ENCODE data around the gene JHY.

GRCh38 chr11:122869622-122870021 lies 12.9 kb upstream of the JHY start:
- TF ChIP-seq, protein P1, sequence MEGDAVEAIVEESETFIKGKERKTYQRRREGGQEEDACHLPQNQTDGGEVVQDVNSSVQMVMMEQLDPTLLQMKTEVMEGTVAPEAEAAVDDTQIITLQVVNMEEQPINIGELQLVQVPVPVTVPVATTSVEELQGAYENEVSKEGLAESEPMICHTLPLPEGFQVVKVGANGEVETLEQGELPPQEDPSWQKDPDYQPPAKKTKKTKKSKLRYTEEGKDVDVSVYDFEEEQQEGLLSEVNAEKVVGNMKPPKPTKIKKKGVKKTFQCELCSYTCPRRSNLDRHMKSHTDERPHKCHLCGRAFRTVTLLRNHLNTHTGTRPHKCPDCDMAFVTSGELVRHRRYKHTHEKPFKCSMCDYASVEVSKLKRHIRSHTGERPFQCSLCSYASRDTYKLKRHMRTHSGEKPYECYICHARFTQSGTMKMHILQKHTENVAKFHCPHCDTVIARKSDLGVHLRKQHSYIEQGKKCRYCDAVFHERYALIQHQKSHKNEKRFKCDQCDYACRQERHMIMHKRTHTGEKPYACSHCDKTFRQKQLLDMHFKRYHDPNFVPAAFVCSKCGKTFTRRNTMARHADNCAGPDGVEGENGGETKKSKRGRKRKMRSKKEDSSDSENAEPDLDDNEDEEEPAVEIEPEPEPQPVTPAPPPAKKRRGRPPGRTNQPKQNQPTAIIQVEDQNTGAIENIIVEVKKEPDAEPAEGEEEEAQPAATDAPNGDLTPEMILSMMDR (conservative IDR thresholded peaks at IDR 0.05; ENCODE audit: low read length) = no peak
- TF ChIP-seq EZH2phosphoT487 (IDR thresholded peaks at IDR 0.05; ENCODE audit: borderline replicate concordance) = no peak
